Measurements from ENCODE around the gene PLA2G1B. TPM values are rescaled to one million over a fixed set of nuclear protein-coding genes. Genes with fewer than 3 reads are reported as not detected.

PLA2G1B gene
- total and polyA plus RNA-seq, 12 donors = 1.3 to 18.7 (median 4.9) TPM; not detected in 1

DNA sequence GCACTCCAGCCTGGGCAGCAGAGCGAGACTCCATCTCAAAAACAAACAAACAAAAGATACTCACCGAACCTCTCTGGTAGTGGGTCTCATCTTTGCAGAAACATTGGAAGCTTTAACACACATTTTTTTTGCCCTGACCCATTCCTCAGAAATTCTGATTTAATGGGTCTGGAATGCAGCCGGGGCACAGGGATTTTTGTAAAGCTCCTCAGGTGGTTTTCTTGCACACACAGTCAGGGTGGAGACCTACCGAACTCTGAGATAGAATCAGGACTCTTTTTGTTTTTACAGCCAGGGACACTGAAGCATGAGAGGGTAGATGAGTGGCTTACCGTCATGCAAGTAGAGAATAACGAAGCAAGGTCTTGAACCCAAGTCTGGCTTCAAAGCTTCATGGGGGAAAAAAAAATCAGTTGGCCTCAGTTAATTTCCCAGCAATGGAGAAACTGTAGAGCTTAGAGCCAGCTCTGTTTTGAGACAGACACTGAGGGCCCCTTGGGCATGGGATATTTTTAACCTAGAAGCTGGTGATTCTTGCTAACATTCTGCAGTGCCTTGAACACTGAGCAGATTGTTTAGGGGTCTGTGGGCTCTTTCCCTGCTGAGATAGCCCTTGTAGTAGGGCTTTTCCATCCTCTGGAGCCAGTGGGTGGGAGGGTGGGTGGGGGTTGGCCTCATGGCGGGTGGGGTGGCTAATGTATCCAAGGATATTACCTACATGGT, 40.6 kb downstream of the PLA2G1B start:
- no peak for DNase-seq
- H3K9me3 ChIP-seq (replicated peaks in 1 of 3) = no peaks in the 10 kb centered on the region
- WGBS, 4 donors = 62 to 65% (median 65%) methylated on average over 6 to 7 of the region's 7 CpGs
- no peak overlapping the region for H3K4me3 ChIP-seq
- no peaks in the 10 kb centered on the region for H3K27me3 ChIP-seq
- TF ChIP-seq CTCF (IDR thresholded peaks at IDR 0.05) (no peak), POLR2A (IDR thresholded peaks at IDR 0.05) (no peak)
- no peaks in the 10 kb centered on the region for H3K36me3 ChIP-seq (replicated peaks in 1 of 2)
- peaks cover 8 to 10% of the 10 kb centered on the region in 2 donors for H3K4me1 ChIP-seq (replicated peaks in 1 of 2)
- H3K27ac ChIP-seq = no peak overlapping the region
- intact Hi-C loops (cut with DNase I) = no loop called here

- DNase-seq = no peak
- Histone ChIP-seq H3K36me3 (replicated peaks in 1 of 2) (no peaks in the 10 kb centered on the region), H3K9me3 (replicated peaks in 1 of 3) (no peaks in the 10 kb centered on the region), H3K27me3 (no peaks in the 10 kb centered on the region), H3K4me1 (replicated peaks in 1 of 2) (no peaks in the 10 kb centered on the region), H3K27ac (no peak overlapping the region), H3K4me3 (no peak overlapping the region)
- 77 to 94% (median 81%) methylated on average over 2 to 3 of the region's 3 CpGs for WGBS, 4 donors
- intact Hi-C loops (cut with DNase I) = no loop called here
- TF ChIP-seq POLR2A (IDR thresholded peaks at IDR 0.05) = no peak
- TF ChIP-seq CTCF (IDR thresholded peaks at IDR 0.05) = no peak
These were observed 43.2 kb downstream of the PLA2G1B start for GRCh38 chr12:120284381-120284780.

DNA sequence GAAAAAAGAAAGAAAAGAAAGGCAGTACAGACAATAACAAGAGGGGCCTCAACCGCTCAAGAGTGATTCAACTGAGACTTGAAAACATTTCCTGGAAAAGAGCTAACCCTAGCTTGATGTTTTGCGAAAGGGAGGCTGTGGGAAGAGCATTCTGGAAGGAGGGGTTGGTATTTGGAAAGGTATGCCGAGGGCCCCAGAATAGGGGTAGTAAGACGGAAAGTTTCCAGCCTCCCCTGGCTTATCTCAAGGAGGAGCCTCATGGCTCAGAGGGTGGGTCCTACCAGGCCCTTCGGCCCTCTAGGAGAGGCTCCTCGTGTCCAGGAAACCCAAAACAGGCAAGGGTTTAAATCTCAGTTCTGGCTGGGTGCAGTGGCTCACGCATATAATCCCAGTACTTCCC, 44.3 kb downstream of the PLA2G1B start:
- no peak for DNase-seq
- Histone ChIP-seq H3K27me3 (no peaks in the 10 kb centered on the region), H3K4me1 (replicated peaks in 1 of 2) (no peaks in the 10 kb centered on the region), H3K9me3 (replicated peaks in 1 of 3) (no peaks in the 10 kb centered on the region), H3K36me3 (replicated peaks in 1 of 2) (no peaks in the 10 kb centered on the region), H3K4me3 (no peak overlapping the region), H3K27ac (no peak overlapping the region)
- WGBS, 4 donors = 81 to 90% (median 82%) methylated on average over 4 to 7 of the region's 7 CpGs
- no peak for TF ChIP-seq POLR2A (IDR thresholded peaks at IDR 0.05)
- intact Hi-C loops (cut with DNase I) = no loop called here

DNA sequence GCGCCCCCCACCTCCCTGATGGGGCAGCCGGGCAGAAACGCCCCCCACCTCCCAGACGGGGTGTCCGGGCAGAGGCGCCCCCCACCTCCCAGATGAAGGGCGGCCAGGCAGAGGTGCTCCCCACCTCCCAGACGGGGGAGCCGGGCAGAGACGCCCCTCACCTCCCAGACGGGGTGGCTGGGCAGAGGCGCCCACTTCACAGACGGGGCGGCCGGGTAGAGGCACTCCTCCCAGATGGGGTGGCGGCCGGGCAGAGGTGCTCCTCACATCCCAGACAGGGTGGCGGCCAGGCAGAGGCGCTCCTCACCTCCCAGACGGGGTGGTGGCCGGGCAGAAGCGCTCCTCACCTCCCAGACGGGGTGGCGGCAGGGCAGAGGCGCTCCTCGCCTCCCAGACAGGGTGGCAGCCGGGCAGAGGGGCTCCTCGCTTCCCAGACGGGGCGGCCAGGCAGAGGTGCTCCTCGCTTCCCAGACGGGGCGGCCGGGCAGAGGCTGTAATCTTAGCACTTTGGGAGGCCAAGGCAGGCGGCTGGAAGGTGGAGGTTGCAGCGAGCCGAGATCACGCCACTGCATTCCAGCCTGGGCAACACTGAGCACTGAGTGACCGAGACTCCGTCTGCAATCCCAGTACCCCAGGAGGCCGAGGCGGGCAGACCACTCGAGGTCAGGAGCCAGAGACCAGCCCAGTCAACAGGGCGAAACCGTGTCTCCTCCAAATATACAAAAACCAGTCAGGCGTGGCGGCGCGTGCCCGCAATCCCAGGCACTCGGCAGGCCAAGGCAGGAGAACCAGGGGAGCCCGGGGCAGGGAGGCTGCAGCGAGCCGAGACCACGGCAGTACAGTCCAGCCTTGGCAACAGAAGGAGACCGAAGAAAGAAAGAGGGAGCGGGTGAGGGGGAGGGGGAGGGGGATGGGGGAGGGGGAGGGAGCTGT, 49.2 kb downstream of the PLA2G1B start:
- Histone ChIP-seq H3K4me1 (replicated peaks in 1 of 2) (no peaks in the 10 kb centered on the region), H3K27ac (no peak overlapping the region), H3K4me3 (no peak overlapping the region), H3K27me3 (no peaks in the 10 kb centered on the region), H3K36me3 (replicated peaks in 1 of 2) (no peaks in the 10 kb centered on the region), H3K9me3 (replicated peaks in 1 of 3) (no peaks in the 10 kb centered on the region)
- DNase-seq = no peak
- no peak for TF ChIP-seq CTCF (IDR thresholded peaks at IDR 0.05)
- TF ChIP-seq POLR2A (IDR thresholded peaks at IDR 0.05) = no peak
- intact Hi-C loops (cut with DNase I) = no loop called here
- WGBS, 4 donors = 93 to 96% (median 96%) methylated on average over 20 to 55 of the region's 57 CpGs

All from adrenal gland (tissue), 12 donors.